Hematopoietic multipotent progenitor cell treated with erythropoietin and hydrocortisone succinate and interleukin-3 and kit ligand, for 17 days (in vitro differentiated cells): Measurements from ENCODE around the gene RPS17.
"Not testable (repeated sequence)": the region's sequence is repeated elsewhere in the genome, so short reads cannot be mapped to it uniquely, and the experiment has no call there.

Source experiments
- DNase-seq: peaks from one replicate; pipeline ENCODE4 v3.0.0-alpha.2; 2015; ENCODE audit warnings: low spot score

The RPS17 gene

GRCh38 chr15:82507693-82508092, 32.6 kb downstream of the RPS17 start:
- not testable (repeated sequence) for DNase-seq

GRCh38 chr15:82507087-82507486, 33.2 kb downstream of the RPS17 start:
- not testable (repeated sequence) for DNase-seq

GRCh38 chr15:82505842-82506241, 34.4 kb downstream of the RPS17 start:
- DNase-seq = not testable (repeated sequence)

- DNase-seq = not testable (repeated sequence)
These were observed 36.2 kb downstream of the RPS17 start for GRCh38 chr15:82504074-82504473.

GRCh38 chr15:82502700-82503339, 37.4 kb downstream of the RPS17 start:
- not testable (repeated sequence) for DNase-seq

- DNase-seq = not testable (repeated sequence)
These were observed 39.5 kb downstream of the RPS17 start for GRCh38 chr15:82500772-82501171.

GRCh38 chr15:82497978-82498377, 42.3 kb downstream of the RPS17 start:
- DNase-seq = not testable (repeated sequence)

GRCh38 chr15:82488250-82488649, 52.0 kb downstream of the RPS17 start:
- DNase-seq = not testable (repeated sequence)

- not testable (repeated sequence) for DNase-seq
These were observed 53.2 kb downstream of the RPS17 start for GRCh38 chr15:82487045-82487444.
